Measurements from ENCODE around the gene AKAP8.
"Not testable (repeated sequence)": the region's sequence is repeated elsewhere in the genome, so short reads cannot be mapped to it uniquely, and the experiment has no call there.

AKAP8 gene

GRCh38 chr19:15372470-15372869 lies 7.1 kb downstream of the AKAP8 start:
- no peak for DNase-seq

- no peak for DNase-seq
Measured at GRCh38 chr19:15371786-15372380, 7.7 kb downstream of the AKAP8 start.

DNA sequence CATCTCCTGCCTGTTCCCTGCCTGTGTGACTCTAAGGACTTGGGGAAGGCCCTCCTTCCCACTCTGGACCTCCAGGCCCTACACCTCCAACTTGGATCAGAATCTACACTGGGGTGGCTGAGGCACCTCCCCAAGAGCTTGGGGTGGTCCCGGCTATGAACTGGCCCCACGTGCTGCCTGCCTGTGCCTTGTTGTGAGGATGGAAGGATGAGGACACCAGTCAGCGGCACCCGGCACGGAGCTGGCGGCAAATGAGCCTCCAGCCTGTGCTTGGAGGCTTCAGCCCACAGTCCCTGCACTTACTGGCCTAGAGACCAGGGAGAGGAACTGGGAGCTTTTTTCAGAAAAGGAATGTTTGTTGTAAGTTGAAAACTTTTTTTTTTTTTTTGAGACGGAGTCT lies 8.5 kb downstream of the AKAP8 start:
- no peak for DNase-seq

DNA sequence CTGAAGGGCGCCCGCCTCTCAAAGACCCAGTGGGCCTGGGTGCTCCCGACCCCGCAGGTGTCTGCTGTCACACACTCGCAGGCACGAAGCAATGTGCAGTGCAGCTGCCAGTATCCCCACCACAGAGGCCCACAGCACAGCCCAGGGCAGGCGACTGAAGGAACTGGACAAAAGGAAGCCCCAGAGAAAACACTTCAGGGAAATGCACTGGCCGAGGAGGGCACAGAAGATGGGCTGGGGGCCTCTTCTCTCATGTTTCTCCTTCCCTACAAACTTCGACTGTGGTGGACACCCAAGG lies 10.0 kb downstream of the AKAP8 start:
- no peak for DNase-seq

DNA sequence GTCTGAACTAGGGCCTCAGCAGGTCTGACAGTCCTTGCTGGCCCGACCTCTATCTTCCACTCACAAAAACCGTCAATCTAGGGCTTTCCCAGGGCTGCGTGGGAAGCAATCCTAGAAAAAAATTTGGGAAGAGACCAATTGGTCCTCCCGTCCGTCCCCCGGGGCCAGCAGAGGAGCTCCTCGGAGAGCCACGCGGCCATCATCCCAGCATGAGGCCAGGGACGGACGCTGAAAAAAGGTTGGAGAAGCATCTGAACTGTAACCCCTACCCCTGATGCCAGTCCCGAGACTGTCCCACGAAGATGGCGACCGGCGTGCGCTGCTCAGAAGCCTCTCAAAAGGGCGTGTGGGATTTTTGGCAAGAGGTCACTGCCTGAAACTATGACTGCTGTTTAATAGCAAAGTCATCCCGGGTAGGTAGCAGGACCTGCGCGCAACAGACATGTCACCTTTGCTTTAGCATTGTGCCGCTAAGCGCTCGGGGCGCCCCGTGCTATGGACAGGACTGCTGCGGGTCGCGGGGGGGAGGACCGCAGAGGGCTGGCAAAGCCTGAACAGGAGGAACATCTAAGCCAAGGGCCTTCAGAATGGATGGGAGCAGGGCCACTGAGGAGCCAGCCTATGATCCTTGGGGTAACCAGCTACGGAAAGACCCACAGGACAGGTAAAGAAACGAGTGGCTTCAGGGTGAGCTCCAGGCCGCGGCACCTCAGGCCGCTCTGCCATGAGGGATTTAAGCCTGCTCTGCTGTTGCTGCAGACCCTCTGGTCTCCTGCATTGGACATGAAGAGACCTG lies 10.6 kb downstream of the AKAP8 start:
- no peak for DNase-seq

- no peak for DNase-seq
Measured at GRCh38 chr19:15368051-15368632, 11.4 kb downstream of the AKAP8 start.

DNA sequence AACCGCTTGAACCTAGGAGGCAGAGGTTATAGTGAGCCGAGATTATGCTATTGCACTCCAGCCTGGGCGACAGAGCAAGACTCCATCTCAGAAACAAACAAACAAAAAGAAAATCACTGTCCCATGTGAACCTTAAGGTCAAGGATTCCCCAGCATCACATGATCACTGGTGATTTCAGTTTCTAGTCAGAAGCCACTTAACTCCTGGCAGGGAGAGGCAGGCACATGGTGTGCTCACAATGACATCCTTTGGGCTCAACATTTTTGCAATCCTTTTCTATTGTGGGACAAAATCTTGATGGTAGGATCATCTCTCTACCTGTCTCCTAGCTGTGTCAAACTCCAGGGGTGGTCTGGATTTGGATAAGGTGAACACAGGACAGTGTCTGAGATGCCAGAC lies 12.1 kb downstream of the AKAP8 start:
- DNase-seq, result no peak

DNA sequence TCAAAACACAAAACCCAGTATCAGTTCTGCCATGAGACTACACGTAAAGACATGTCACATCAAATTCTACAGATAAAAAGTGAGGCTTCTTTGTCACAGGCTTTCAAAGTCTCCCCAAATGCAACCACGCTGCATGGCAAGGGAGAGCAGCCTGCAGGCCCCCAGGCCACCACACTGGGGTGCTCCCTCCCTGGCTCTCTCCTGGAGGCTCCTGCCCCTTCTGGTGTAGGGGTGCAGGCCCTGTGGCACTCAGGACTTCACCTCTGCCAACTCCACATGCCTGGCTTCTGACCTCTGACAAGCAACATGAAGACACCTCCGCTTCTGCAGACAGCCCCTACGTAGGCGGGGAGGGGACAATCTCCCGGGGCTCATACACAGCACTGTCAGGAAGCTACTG lies 14.3 kb downstream of the AKAP8 start:
- no peak for DNase-seq

DNA sequence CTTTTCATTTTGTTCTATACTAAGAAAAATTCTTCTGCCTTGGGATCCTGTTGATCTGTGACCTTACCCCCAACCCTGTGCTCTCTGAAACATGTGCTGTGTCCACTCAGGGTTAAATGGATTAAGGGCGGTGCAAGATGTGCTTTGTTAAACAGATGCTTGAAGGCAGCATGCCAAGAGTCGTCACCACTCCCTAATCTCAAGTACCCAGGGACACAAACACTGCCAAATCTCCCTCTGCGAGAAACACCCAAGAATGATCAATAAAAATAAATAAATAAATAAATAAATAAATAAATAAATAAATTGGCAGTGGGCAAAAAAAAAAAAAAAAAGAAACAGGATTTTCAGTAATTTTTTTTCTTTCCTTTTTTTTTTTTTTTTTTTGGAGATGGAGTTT lies 15.8 kb downstream of the AKAP8 start:
- not testable (repeated sequence) for DNase-seq

DNA sequence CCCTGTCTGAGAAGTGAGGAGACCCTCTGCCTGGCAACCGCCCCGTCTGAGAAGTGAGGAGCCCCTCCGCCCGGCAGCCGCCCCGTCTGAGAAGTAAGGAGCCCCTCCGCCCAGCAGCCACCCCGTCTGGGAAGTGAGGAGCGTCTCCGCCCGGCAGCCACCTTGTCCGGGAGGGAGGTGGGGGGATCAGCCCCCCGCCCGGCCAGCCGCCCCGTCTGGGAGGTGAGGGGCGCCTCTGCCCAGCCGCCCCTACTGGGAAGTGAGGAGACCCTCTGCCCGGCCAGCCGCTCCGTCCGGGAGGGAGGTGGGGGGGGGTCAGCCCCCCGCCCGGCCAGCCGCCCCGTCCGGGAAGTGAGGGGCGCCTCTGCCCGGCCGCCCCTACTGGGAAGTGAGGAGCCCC lies 16.5 kb downstream of the AKAP8 start:
- DNase-seq, result not testable (repeated sequence)

- DNase-seq, result not testable (repeated sequence)
Measured at GRCh38 chr19:15360015-15360414, 19.6 kb downstream of the AKAP8 start.

- DNase-seq, result no peak
Measured at GRCh38 chr19:15358918-15359317, 20.7 kb downstream of the AKAP8 start.

DNA sequence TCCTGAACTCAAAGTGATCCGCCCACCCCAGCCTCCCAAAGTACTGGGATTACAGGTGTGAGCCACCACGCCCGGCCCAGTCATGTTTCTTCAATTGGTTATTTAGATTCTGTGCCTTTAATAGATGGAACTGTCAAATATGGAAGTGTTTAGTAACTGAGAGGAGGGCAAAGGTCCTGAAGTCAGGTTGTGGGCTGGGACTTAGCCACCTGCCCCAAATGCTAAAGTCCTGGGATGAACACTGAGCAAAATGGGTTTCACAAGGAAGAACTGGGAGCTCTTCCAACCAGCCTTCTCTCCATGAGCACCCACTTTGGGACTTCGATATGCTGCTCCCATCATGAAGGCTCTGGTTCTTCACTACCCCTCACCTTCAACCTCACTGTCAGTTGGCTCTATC lies 21.7 kb downstream of the AKAP8 start:
- DNase-seq, result no peak

DNA sequence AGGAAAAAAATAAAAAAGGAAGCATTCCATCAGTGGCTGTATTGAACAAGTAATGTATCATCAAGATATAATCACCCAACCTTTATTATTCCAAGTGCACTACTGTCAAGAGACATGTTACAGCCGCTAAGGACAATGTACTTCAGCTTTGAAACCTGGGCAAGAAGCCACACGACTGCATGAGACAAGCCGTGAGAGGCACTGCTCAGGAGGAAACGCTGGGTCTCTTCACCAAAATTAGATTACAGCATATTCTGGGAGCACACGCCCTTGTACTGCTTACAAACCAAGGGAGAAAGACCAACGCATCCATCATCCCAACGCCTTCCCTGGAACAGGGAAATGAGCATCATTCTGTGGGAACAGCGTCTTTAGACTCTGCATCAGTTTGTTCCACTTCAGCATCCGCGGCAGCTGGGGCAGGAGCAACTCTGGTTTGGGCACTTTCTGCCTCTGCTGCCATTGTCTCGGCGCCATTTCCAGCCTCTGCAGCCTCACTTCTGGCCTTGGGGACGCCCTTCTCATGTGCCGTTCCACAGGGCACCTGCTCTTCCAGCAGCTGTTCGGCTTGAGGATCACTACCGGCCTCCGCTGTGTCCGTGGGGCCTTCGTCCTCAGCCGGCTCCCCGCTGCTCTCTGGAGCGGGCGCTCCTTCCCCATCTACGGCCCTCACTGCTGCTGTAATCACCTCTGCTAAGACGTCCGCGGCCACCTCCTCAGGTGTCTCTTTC lies 24.9 kb downstream of the AKAP8 start:
- DNase-seq, result no peak

DNA sequence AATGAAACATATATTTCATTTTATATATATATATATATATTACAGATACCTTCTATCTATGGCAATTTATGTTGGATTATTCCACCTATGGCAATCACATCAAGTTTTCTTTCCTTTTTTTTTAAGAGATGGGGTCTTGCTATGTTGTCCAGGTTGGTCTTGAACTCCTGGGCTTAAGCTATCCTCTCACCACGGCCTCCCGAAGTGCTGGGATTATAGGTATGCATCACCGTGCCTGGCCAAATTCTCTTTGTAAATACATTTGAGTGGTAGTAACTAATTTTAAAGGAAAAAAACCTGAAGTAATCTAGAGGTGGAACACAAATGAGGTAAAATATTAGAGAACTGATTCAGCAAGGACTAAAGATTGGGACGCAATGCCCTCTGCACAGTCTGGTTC lies 25.7 kb downstream of the AKAP8 start:
- DNase-seq, result no peak

- not testable (repeated sequence) for DNase-seq
Measured at GRCh38 chr19:15352535-15352934, 27.1 kb downstream of the AKAP8 start.

GRCh38 chr19:15341328-15341727 lies 38.3 kb downstream of the AKAP8 start:
- not testable (repeated sequence) for DNase-seq

DNA sequence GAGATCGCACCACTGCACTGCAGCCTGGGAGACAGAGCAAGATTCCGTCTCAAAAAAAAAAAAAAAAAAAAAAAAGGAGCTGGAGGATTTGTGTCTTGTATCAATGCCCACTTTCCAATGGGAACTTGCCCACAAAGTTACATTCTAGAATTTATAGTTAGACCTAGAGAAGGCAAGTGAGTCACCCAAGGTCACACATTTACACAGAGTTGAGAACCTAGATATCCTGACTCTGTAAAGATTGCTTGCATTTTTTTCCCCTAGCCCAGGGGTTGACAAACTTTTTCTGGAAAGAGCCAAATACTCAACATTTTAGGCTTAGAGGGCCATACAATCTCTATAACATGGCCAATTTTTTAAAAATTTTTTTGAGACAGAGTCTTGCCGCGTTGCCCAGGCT lies 39.5 kb downstream of the AKAP8 start:
- no peak for DNase-seq

DNA sequence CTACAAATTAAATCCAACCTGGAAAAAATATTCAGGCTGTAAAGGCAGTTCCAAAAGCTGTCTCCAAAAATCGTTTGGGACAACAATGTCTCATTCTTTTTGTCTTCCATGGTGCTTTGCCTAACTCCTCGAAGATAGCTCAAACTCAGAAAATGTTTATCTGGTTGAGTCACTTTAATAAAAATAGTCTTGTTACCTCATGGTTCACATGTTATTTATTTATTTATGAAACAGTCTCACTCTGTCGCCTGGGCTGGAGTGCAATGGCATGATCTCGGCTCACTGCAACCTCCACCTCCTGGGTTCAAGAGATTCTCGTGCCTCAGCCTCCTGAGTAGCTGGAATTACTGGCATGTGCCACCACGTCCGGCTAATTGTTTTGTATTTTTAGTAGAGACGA lies 42.4 kb downstream of the AKAP8 start:
- no peak for DNase-seq

- DNase-seq, result not testable (repeated sequence)
Measured at GRCh38 chr19:15335992-15336391, 43.6 kb downstream of the AKAP8 start.

GRCh38 chr19:15332311-15332996 lies 47.1 kb downstream of the AKAP8 start, which contains the start of gene BRD4:
TSS of gene BRD4 (minus strand) at chr19:15332539. CDS start at chr19:15273099, 59,440 bp downstream.
- peak; percentile 77 to 82 for DNase-seq

DNA sequence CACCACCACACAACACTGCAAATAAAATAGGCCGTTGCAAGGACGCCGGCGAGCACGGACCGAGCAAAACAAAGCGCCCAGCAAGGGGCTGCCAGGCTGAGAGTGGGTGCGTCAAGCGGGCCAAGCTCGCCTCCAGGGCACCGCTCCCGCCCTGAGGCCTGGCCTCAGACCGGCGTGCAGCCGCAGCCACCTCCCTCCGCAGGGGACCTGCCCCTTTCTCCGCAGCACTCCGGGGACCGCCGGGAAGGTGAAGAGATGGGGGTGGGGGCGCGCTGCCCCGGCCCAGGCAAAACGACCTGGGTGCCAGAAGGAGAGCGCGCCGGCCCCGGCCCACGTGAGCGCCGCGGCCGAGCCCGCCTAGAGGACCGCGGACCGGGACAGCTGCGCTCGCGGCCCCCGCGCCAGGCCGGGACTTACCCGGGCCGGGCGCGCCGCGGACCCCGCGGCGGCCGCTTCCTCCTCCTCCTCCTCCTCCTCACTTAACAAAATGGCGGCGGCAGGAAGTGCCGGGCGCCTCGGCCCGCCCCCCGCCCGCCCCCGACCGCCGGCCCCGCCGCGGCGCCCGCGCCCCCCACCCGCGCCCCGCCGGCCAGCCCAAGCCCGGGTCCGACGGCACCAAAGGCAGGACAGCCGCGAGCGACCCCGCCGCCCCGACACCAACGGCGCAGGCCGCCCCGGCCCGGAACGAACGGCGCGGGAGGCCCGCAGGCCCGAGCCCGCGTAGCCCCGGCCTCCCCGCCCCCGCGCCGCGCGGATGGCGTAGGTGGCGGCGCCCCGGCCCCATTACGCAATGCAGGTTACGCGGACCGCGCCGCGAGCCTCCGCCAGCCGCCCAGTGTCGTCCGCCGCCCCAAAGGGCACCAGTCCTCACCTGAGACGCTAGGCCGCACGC lies 47.9 kb downstream of the AKAP8 start:
- peak; percentile 64 to 73 for DNase-seq

Measured in CD4-positive, alpha-beta T cell treated with Interleukin-1 beta for 1 hour (primary cell).